Measurements from ENCODE around the gene TMPRSS5.

GRCh38 chr11:113690619-113691569 lies 15.2 kb downstream of the TMPRSS5 start:
- TF ChIP-seq, protein P1, sequence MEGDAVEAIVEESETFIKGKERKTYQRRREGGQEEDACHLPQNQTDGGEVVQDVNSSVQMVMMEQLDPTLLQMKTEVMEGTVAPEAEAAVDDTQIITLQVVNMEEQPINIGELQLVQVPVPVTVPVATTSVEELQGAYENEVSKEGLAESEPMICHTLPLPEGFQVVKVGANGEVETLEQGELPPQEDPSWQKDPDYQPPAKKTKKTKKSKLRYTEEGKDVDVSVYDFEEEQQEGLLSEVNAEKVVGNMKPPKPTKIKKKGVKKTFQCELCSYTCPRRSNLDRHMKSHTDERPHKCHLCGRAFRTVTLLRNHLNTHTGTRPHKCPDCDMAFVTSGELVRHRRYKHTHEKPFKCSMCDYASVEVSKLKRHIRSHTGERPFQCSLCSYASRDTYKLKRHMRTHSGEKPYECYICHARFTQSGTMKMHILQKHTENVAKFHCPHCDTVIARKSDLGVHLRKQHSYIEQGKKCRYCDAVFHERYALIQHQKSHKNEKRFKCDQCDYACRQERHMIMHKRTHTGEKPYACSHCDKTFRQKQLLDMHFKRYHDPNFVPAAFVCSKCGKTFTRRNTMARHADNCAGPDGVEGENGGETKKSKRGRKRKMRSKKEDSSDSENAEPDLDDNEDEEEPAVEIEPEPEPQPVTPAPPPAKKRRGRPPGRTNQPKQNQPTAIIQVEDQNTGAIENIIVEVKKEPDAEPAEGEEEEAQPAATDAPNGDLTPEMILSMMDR (IDR thresholded peaks at IDR 0.05), result no peak
- TF ChIP-seq POLR2AphosphoS5 (IDR thresholded peaks at IDR 0.05) (no peak), EP300 (IDR thresholded peaks at IDR 0.05) (no peak), POLR2A (IDR thresholded peaks at IDR 0.05) (no peak)

Measured in suprapubic skin (tissue), 4 donors.